ENCODE data around the gene ITSN1.

DNA sequence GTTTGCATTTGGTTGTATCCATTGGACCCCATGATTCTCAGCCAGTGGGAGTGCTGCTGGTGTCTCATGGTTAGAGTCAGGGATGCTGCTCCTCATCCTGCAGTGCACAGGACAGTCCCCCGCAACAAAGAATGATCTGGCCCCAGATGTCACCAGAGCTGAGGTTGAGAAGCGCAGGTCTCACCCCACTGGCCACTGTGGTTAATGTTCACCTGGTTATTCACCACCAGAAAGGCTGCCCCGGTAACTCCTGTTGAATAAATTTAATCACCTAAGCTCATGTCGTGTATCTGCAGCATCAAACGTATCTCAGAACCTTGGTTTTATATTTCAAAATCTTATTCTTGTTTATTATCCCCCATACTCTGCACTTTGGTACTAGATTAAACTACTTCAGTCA, 197.5 kb downstream of the ITSN1 start:
- TF ChIP-seq, protein P1, sequence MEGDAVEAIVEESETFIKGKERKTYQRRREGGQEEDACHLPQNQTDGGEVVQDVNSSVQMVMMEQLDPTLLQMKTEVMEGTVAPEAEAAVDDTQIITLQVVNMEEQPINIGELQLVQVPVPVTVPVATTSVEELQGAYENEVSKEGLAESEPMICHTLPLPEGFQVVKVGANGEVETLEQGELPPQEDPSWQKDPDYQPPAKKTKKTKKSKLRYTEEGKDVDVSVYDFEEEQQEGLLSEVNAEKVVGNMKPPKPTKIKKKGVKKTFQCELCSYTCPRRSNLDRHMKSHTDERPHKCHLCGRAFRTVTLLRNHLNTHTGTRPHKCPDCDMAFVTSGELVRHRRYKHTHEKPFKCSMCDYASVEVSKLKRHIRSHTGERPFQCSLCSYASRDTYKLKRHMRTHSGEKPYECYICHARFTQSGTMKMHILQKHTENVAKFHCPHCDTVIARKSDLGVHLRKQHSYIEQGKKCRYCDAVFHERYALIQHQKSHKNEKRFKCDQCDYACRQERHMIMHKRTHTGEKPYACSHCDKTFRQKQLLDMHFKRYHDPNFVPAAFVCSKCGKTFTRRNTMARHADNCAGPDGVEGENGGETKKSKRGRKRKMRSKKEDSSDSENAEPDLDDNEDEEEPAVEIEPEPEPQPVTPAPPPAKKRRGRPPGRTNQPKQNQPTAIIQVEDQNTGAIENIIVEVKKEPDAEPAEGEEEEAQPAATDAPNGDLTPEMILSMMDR (IDR thresholded peaks at IDR 0.05) = no peak
- no peak for TF ChIP-seq POLR2A (IDR thresholded peaks at IDR 0.05)
